Esophagus squamous epithelium (tissue), 4 donors: ENCODE data around the gene MED4.

ENCODE experiments used
- CTCF ChIP-seq, 6 experiments: fragments of 450-650 bp in 4 of 6; fragments of 200-600 bp in 2 of 6; sonication (generic) in 2 of 6; IDR thresholded peaks; one replicate each; pipeline ENCODE4 v1.5.1; 2016 to 2019; ENCODE audit warnings: antibody characterized with exemption in 6 of 6, mild to moderate bottlenecking in 4 of 6, moderate library complexity in 4 of 6
- POLR2A ChIP-seq, 4 donors: fragments of 450-650 bp; IDR thresholded peaks; one replicate each; pipeline ENCODE4 v1.6.1; 2017; ENCODE audit warnings: antibody characterized with exemption in 4 of 4, mild to moderate bottlenecking in 4 of 4, moderate library complexity in 3 of 4

- TF ChIP-seq CTCF (IDR thresholded peaks at IDR 0.05) (no peak), POLR2A (IDR thresholded peaks at IDR 0.05) (no peak)
These were observed 21.9 kb upstream of the MED4 start for GRCh38 chr13:48116808-48117207.
